Right lobe of liver (tissue), 4 donors: Measurements from ENCODE around the gene RRP8.

Experiments
- POLR2A ChIP-seq: fragments of 450-650 bp; IDR thresholded peaks from one replicate; pipeline ENCODE4 v1.6.1; 2017; ENCODE audit warnings: antibody characterized with exemption, mild to moderate bottlenecking
- TF ChIP-seq, protein P1 (sequence below), 4 donors: fragments of 200-600 bp in 3 of 4; fragments of 450-650 bp in 1 of 4; IDR thresholded peaks; one replicate each; pipeline versions ENCODE4 v1.5.1 to v1.8.0; 2016 to 2022; ENCODE audit warnings: antibody characterized with exemption in 4 of 4, mild to moderate bottlenecking in 2 of 4
- donor health status: DM: no; HTN: no; CAD: no.
- donor health status: DM: no; HTN: no; CAD: no.
- donor health status: DM: no; HTN: yes; CAD: no.

- TF ChIP-seq POLR2A: no peak
- TF ChIP-seq, protein P1, sequence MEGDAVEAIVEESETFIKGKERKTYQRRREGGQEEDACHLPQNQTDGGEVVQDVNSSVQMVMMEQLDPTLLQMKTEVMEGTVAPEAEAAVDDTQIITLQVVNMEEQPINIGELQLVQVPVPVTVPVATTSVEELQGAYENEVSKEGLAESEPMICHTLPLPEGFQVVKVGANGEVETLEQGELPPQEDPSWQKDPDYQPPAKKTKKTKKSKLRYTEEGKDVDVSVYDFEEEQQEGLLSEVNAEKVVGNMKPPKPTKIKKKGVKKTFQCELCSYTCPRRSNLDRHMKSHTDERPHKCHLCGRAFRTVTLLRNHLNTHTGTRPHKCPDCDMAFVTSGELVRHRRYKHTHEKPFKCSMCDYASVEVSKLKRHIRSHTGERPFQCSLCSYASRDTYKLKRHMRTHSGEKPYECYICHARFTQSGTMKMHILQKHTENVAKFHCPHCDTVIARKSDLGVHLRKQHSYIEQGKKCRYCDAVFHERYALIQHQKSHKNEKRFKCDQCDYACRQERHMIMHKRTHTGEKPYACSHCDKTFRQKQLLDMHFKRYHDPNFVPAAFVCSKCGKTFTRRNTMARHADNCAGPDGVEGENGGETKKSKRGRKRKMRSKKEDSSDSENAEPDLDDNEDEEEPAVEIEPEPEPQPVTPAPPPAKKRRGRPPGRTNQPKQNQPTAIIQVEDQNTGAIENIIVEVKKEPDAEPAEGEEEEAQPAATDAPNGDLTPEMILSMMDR (IDR thresholded peaks at IDR 0.05): no peak
Observed at GRCh38 chr11:6622261-6623171, 19.1 kb upstream of the RRP8 start.
